HCT116 (cell line): Measurements from ENCODE around the gene RPS27L. TPM values are rescaled to one million over a fixed set of nuclear protein-coding genes. Genes with fewer than 3 reads are reported as not detected.

Experiments
- ATAC-seq: fragments of 200-7000 bp; cut with Tn5 transposase; 2 replicates; pipeline ENCODE4 v1.9.1; 2020; ENCODE audit warnings: mild to moderate bottlenecking, moderate library complexity
- BruUV-seq: library from RNA; stranded (reverse); fragments of 400-500 nt; replicated peaks from 2 replicates; lab custom pipeline; 2021; lab: Mats Ljungman, UMichigan
- CTCF ChIA-PET: fragments of 300-600 bp; sonication (Branson Sonifier 250); formaldehyde crosslinking; loops from one replicate; lab custom pipeline; 2021; ENCODE audit warnings: antibody characterized with exemption; lab: Charles Lee
- POLR2A ChIA-PET: fragments of 300-600, 350-600 bp; sonication (Branson Sonifier 250); formaldehyde crosslinking; loops from one replicate; lab custom pipeline; 2021; ENCODE audit warnings: antibody characterized with exemption; lab: Charles Lee
- RAD21 ChIA-PET, 2 experiments: fragments of 300-600 bp; sonication (Branson Sonifier 250); formaldehyde crosslinking; loops; one replicate each; lab custom pipeline; 2023; ENCODE audit warnings: low total read pairs in 2 of 2; ENCODE audit not compliant: uncharacterized antibody in 2 of 2, unreplicated experiment in 2 of 2, low non-redundant PET in 1 of 2; lab: Charles Lee
- DNase-seq: peaks from one replicate; pipeline ENCODE4 v3.0.0-alpha.2; 2010; ENCODE audit warnings: low read depth, low spot score
- H2AFZ ChIP-seq: fragments of 200-600 bp; shearing (Covaris generic), sonication (generic); 2 replicates; pipeline ENCODE4 v1.6.1; 2017; ENCODE audit warnings: low read depth, mixed run types, mixed read lengths, antibody characterized with exemption, low read length; ENCODE audit not compliant: poor library complexity, severe bottlenecking
- H3K27ac ChIP-seq: 2 replicates; pipeline ENCODE4 v1.5.1; 2012; ENCODE audit warnings: low read depth, low read length
- H3K27me3 ChIP-seq: fragments of 200-600 bp; sonication (generic); 2 replicates; pipeline ENCODE4 v1.6.1; 2016; ENCODE audit warnings: mixed run types, low read length, mixed read lengths; ENCODE audit not compliant: insufficient read depth
- H3K36me3 ChIP-seq, 2 experiments: fragments of 200-500 bp in 1 of 2; fragments of 200-600 bp in 1 of 2; sonication (Bioruptor generic) in 1 of 2; sonication (generic) in 1 of 2; 2 replicates each; pipeline versions ENCODE4 v1.5.1 to v1.6.1; 2014 to 2016; ENCODE audit warnings: low read length in 2 of 2, inconsistent platforms in 1 of 2, mixed read lengths in 1 of 2, mixed run types in 1 of 2; ENCODE audit not compliant: insufficient read depth in 2 of 2, control insufficient read depth in 1 of 2
- H3K4me1 ChIP-seq, 2 experiments: fragments of 200-600 bp in 1 of 2; sonication (generic) in 1 of 2; 2 replicates each; pipeline versions ENCODE4 v1.5.1 to v1.6.1; 2012 to 2017; ENCODE audit warnings: low read length in 2 of 2, inconsistent platforms in 1 of 2, mild to moderate bottlenecking in 1 of 2, mixed read lengths in 1 of 2, mixed run types in 1 of 2, moderate library complexity in 1 of 2; ENCODE audit not compliant: insufficient read depth in 2 of 2, control insufficient read depth in 1 of 2
- H3K4me2 ChIP-seq: fragments of 200-600 bp; sonication (generic); 2 replicates; pipeline ENCODE4 v1.6.1; 2017; ENCODE audit warnings: mixed run types, low read length, mixed read lengths
- H3K4me3 ChIP-seq, 2 experiments: fragments of 200-600 bp in 1 of 2; sonication (generic) in 1 of 2; replicated peaks in 1 of 2; 2 replicates each; pipeline ENCODE4 v1.5.1; 2011 to 2016; ENCODE audit warnings: low read length in 2 of 2, control low read depth in 1 of 2, low read depth in 1 of 2, mild to moderate bottlenecking in 1 of 2, mixed read lengths in 1 of 2, mixed run types in 1 of 2
- H3K79me2 ChIP-seq: fragments of 200-600 bp; sonication (generic); 2 replicates; pipeline ENCODE4 v1.6.1; 2017; ENCODE audit warnings: mild to moderate bottlenecking, mixed run types, low read length, moderate library complexity, mixed read lengths; ENCODE audit not compliant: insufficient read depth
- H3K9ac ChIP-seq: fragments of 200-600 bp; sonication (generic); 2 replicates; pipeline ENCODE4 v1.6.1; 2016; ENCODE audit warnings: low read length, mixed read lengths
- H3K9me2 ChIP-seq: fragments of 200-600 bp; sonication (generic), shearing (Covaris generic); 2 replicates; pipeline ENCODE4 v1.6.1; 2017; ENCODE audit warnings: mixed run types, mild to moderate bottlenecking, moderate library complexity; ENCODE audit not compliant: insufficient read depth
- H3K9me3 ChIP-seq, 2 experiments: fragments of 200-500 bp in 1 of 2; fragments of 200-600 bp in 1 of 2; sonication (Bioruptor generic) in 1 of 2; sonication (generic) in 1 of 2; 2 replicates each; pipeline ENCODE4 v1.6.1; 2014 to 2017; ENCODE audit warnings: low read length in 2 of 2, mixed read lengths in 2 of 2, inconsistent platforms in 1 of 2, low read depth in 1 of 2, mild to moderate bottlenecking in 1 of 2, mixed run types in 1 of 2, moderate library complexity in 1 of 2; ENCODE audit not compliant: control insufficient read depth in 1 of 2, insufficient read depth in 1 of 2
- H4K20me1 ChIP-seq: fragments of 200-600 bp; sonication (generic), shearing (Covaris generic); 2 replicates; pipeline ENCODE4 v1.6.1; 2017; ENCODE audit warnings: mixed run types, mild to moderate bottlenecking, moderate library complexity; ENCODE audit not compliant: insufficient read depth
- EGR1 ChIP-seq: IDR thresholded peaks from 2 replicates; pipeline ENCODE4 v1.6.1; 2012; ENCODE audit warnings: low read depth
- EZH2 ChIP-seq: fragments of 200-600 bp; sonication (generic); IDR thresholded peaks from 2 replicates; pipeline ENCODE4 v1.6.1; 2017; ENCODE audit warnings: antibody characterized with exemption, mixed run types
- RAD21 ChIP-seq: IDR thresholded peaks from 2 replicates; pipeline ENCODE4 v1.6.1; 2012; ENCODE audit warnings: low read depth, mild to moderate bottlenecking
- REST ChIP-seq: IDR thresholded peaks from 2 replicates; pipeline ENCODE4 v1.6.1; 2012; ENCODE audit warnings: low read depth
- ZNF274 ChIP-seq: fragments of 200-500 bp; sonication (Bioruptor generic); IDR thresholded peaks from 2 replicates; pipeline ENCODE4 v1.6.1; 2014; ENCODE audit warnings: mild to moderate bottlenecking, low read depth, low read length, inconsistent platforms
- intact Hi-C: fragments of 100-400 bp; cut with micrococcal nuclease; formaldehyde crosslinking; loops from 2 replicates; pipeline ENCODE4 v1.10.0; 2022
- total RNA-seq: library from RNA; stranded (reverse); gene quantifications from one replicate; pipeline ENCODE4 v1.2.1, GENCODE V29; 2021; ENCODE audit not compliant: unreplicated experiment

Gene RPS27L
- total RNA-seq, 1 experiment from 2014 or later, result 139 TPM

GRCh38 chr15:63109498-63109897 is 47.8 kb downstream of the RPS27L start:
- ChIA-PET RAD21 (no interaction called here), POLR2A (no interaction called here), CTCF (no interaction called here)
- ATAC-seq (no peak), DNase-seq (no peak)
- Histone ChIP-seq H3K9me3 (0 out of 4 replicates have a peak, but pooled peaks cover 0 to 2% of the 10 kb centered on the region in 2 experiments), H3K36me3 (no peaks in the 10 kb centered on the region), H3K27me3 (no peaks in the 10 kb centered on the region), H3K9ac (no peak overlapping the region), H3K4me1 (peaks cover 10 to 16% of the 10 kb centered on the region in 2 experiments), H3K9me2 (no peaks in the 10 kb centered on the region), H3K27ac (no peak overlapping the region), H3K4me2 (no peak overlapping the region), H4K20me1 (no peaks in the 10 kb centered on the region), H3K4me3 (no peak overlapping the region), H2AFZ (no peak overlapping the region), H3K79me2 (no peaks in the 10 kb centered on the region)
- intact Hi-C loops, result no loop called here
- TF ChIP-seq REST, result no peak
- no peak for TF ChIP-seq EGR1
- TF ChIP-seq ZNF274, result no peak
- TF ChIP-seq EZH2, result no peak
- TF ChIP-seq RAD21, result no peak
- BruUV-seq, result no TSS peak
